ENCODE results near the gene CENPV. TPM values are rescaled to one million over a fixed set of nuclear protein-coding genes. Genes with fewer than 3 reads are reported as not detected.

Gene CENPV
- total and polyA plus RNA-seq, 2 of the 13 experiments (the other 11 are each of a cell fraction or from before 2014, with no cell fraction given): 193 to 292 TPM

DNA sequence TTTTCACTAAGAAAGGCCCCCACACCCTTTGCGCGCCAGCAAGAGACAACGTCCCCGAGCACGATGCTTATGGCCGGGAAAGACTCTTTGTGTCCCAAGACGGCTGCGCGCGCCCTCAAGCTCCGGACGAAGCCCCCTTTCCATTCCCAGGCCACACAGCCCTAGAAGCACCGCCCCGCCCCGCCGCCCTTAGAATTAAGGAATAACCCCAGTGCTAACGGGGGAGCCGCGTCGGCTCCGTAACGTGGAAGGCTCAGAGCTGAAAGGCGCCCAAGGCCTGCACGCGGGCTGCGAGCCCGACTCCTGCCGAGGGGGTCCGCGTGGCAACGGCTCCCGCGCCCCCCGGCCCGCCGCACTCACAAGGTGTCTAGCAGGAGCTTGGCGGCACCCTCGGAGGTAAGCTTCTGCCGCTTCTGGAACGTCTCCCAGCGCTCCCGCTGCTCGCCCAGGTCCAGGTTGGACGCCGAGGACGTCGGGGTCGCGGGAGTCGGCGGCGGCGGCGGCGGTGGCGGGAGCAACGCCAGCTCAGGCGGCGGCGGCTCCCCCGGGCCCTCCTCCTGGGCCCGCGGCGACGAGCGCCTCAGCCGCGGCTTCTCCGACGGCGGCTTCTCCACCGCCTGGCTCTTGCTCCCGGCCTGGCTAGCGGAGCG lies 477 bp downstream of the CENPV start (continued):
- TF ChIP-seq, protein P1, sequence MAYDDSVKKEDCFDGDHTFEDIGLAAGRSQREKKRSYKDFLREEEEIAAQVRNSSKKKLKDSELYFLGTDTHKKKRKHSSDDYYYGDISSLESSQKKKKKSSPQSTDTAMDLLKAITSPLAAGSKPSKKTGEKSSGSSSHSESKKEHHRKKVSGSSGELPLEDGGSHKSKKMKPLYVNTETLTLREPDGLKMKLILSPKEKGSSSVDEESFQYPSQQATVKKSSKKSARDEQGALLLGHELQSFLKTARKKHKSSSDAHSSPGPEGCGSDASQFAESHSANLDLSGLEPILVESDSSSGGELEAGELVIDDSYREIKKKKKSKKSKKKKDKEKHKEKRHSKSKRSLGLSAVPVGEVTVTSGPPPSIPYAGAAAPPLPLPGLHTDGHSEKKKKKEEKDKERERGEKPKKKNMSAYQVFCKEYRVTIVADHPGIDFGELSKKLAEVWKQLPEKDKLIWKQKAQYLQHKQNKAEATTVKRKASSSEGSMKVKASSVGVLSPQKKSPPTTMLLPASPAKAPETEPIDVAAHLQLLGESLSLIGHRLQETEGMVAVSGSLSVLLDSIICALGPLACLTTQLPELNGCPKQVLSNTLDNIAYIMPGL (CRISPR knock-in tag; IDR thresholded peaks at IDR 0.05; ENCODE audit: borderline replicate concordance in 1 of 2, low read depth in 1 of 2): peak; percentile 52 to 70; a peak in 2 of 4 replicates
- TF ChIP-seq, protein P2, sequence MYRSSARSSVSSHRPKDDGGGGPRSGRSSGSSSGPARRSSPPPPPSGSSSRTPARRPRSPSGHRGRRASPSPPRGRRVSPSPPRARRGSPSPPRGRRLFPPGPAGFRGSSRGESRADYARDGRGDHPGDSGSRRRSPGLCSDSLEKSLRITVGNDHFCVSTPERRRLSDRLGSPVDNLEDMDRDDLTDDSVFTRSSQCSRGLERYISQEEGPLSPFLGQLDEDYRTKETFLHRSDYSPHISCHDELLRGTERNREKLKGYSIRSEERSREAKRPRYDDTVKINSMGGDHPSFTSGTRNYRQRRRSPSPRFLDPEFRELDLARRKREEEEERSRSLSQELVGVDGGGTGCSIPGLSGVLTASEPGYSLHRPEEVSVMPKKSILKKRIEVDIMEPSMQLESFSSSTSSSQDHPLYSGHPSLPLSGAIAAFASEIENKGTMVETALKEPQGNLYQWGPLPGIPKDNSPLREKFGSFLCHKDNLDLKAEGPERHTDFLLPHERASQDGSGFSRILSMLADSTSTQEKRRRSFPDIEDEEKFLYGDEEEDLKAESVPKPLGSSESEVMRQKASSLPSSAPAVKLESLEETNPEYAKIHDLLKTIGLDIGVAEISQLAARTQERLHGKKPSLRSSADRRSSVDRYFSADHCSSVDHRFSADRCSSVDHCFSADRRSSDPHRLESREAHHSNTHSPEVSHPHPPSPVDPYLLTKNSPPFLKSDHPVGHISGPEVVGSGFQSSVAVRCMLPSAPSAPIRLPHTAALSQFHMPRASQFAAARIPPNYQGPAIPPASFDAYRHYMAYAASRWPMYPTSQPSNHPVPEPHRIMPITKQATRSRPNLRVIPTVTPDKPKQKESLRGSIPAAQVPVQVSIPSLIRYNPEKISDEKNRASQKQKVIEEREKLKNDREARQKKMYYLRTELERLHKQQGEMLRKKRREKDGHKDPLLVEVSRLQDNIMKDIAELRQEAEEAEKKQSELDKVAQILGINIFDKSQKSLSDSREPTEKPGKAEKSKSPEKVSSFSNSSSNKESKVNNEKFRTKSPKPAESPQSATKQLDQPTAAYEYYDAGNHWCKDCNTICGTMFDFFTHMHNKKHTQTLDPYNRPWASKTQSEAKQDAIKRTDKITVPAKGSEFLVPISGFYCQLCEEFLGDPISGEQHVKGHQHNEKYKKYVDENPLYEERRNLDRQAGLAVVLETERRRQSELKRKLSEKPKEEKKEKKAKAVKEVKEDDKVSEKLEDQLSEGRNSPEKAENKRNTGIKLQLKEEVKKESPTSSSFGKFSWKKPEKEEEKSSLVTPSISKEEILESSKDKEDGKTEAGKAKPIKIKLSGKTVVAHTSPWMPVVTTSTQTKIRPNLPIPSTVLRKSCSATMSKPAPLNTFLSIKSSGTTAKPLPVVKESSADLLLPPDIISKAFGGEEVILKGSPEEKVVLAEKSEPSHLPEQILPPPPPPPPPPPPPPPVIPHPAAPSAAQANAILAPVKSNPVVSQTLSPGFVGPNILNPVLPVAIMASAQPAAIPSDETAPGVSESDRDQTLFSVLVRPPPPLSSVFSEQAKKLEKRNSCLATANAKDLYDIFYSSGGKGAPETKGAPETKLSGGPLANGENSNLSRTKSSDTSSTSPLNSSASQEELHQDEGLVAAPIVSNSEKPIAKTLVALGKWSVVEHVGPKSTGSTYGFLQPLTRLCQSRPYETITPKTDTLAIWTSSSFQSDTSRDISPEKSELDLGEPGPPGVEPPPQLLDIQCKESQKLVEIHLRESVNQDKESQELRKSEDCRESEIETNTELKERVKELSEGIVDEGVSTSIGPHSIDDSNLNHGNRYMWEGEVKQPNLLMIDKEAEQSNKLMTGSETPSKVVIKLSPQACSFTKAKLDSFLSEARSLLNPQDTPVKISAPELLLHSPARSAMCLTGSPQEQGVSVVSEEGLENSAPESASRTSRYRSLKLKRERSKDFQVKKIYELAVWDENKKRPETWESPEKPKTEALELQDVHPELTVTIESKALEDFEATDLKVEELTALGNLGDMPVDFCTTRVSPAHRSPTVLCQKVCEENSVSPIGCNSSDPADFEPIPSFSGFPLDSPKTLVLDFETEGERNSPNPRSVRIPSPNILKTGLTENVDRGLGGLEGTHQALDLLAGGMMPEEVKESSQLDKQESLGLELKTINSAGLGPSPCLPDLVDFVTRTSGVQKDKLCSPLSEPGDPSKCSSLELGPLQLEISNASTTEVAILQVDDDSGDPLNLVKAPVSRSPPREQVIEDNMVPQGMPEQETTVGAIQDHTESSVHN (CRISPR knock-in tag; IDR thresholded peaks at IDR 0.05): no peak
- no peak for TF ChIP-seq FOXO1 (CRISPR knock-in tag; IDR thresholded peaks at IDR 0.05)
- TF ChIP-seq, protein P3, sequence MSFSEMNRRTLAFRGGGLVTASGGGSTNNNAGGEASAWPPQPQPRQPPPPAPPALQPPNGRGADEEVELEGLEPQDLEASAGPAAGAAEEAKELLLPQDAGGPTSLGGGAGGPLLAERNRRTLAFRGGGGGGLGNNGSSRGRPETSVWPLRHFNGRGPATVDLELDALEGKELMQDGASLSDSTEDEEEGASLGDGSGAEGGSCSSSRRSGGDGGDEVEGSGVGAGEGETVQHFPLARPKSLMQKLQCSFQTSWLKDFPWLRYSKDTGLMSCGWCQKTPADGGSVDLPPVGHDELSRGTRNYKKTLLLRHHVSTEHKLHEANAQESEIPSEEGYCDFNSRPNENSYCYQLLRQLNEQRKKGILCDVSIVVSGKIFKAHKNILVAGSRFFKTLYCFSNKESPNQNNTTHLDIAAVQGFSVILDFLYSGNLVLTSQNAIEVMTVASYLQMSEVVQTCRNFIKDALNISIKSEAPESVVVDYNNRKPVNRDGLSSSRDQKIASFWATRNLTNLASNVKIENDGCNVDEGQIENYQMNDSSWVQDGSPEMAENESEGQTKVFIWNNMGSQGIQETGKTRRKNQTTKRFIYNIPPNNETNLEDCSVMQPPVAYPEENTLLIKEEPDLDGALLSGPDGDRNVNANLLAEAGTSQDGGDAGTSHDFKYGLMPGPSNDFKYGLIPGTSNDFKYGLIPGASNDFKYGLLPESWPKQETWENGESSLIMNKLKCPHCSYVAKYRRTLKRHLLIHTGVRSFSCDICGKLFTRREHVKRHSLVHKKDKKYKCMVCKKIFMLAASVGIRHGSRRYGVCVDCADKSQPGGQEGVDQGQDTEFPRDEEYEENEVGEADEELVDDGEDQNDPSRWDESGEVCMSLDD (CRISPR knock-in tag; IDR thresholded peaks at IDR 0.05; ENCODE audit: borderline replicate concordance): no peak
- no peak for TF ChIP-seq ZNF121 (CRISPR knock-in tag; IDR thresholded peaks at IDR 0.05)
- no peak for TF ChIP-seq RELA (CRISPR knock-in tag; IDR thresholded peaks at IDR 0.05)
- TF ChIP-seq SMC3 (IDR thresholded peaks at IDR 0.05; ENCODE audit: low read length): no peak
- TF ChIP-seq GZF1 (CRISPR knock-in tag; IDR thresholded peaks at IDR 0.05): no peak
- TF ChIP-seq, protein P4, sequence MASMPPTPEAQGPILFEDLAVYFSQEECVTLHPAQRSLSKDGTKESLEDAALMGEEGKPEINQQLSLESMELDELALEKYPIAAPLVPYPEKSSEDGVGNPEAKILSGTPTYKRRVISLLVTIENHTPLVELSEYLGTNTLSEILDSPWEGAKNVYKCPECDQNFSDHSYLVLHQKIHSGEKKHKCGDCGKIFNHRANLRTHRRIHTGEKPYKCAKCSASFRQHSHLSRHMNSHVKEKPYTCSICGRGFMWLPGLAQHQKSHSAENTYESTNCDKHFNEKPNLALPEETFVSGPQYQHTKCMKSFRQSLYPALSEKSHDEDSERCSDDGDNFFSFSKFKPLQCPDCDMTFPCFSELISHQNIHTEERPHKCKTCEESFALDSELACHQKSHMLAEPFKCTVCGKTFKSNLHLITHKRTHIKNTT (CRISPR knock-in tag; IDR thresholded peaks at IDR 0.05): no peak
- TF ChIP-seq, protein P5, sequence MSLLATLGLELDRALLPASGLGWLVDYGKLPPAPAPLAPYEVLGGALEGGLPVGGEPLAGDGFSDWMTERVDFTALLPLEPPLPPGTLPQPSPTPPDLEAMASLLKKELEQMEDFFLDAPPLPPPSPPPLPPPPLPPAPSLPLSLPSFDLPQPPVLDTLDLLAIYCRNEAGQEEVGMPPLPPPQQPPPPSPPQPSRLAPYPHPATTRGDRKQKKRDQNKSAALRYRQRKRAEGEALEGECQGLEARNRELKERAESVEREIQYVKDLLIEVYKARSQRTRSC (CRISPR knock-in tag; IDR thresholded peaks at IDR 0.05; ENCODE audit: low read depth): 0 out of 2 replicates have a peak, but pooled peaks have one; percentile 33
- TF ChIP-seq, protein P6, sequence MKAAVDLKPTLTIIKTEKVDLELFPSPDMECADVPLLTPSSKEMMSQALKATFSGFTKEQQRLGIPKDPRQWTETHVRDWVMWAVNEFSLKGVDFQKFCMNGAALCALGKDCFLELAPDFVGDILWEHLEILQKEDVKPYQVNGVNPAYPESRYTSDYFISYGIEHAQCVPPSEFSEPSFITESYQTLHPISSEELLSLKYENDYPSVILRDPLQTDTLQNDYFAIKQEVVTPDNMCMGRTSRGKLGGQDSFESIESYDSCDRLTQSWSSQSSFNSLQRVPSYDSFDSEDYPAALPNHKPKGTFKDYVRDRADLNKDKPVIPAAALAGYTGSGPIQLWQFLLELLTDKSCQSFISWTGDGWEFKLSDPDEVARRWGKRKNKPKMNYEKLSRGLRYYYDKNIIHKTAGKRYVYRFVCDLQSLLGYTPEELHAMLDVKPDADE (CRISPR knock-in tag; IDR thresholded peaks at IDR 0.05): no peak
- TF ChIP-seq ZNF431 (CRISPR knock-in tag; IDR thresholded peaks at IDR 0.05; ENCODE audit: borderline replicate concordance, low read depth): 0 out of 2 replicates have a peak, but pooled peaks have one; percentile 24

Measured in HepG2 (cell line).